SK-N-SH treated with all-trans-retinoic acid at 6 μM for 48 hours (cell line): ENCODE measurements around the gene CARD14.

Source experiments
- ATAC-seq: fragments of 200-7000 bp; cut with Tn5 transposase; 3 replicates; pipeline ENCODE4 v1.9.1; 2020; ENCODE audit warnings: mild to moderate bottlenecking, moderate library complexity
- ARNTL ChIP-seq: fragments of 450-650 bp; formaldehyde crosslinking; IDR thresholded peaks from 2 replicates; pipeline ENCODE4 v1.5.0; 2020; ENCODE audit warnings: low read depth, mild to moderate bottlenecking, moderate library complexity, borderline replicate concordance
- BACH2 ChIP-seq: fragments of 250-450 bp; sonication (Bioruptor Pico); IDR thresholded peaks from 2 replicates; pipeline ENCODE4 v1.9.0; 2021; ENCODE audit warnings: mild to moderate bottlenecking, borderline replicate concordance
- CSDC2 ChIP-seq: fragments of 250-450 bp; sonication (Bioruptor Pico); IDR thresholded peaks from 2 replicates; pipeline ENCODE4 v1.5.0; 2020; ENCODE audit warnings: mild to moderate bottlenecking, moderate library complexity
- ESRRG ChIP-seq: fragments of 250-450 bp; sonication (Bioruptor Pico); IDR thresholded peaks from 2 replicates; pipeline ENCODE4 v1.6.1; 2021; ENCODE audit warnings: mild to moderate bottlenecking
- GLIS3 ChIP-seq: fragments of 250-450 bp; sonication (Bioruptor Pico); IDR thresholded peaks from 2 replicates; pipeline ENCODE4 v1.5.0; 2020; ENCODE audit warnings: mild to moderate bottlenecking, moderate library complexity
- ISL1 ChIP-seq: fragments of 250-450 bp; sonication (Bioruptor Pico); IDR thresholded peaks from 2 replicates; pipeline ENCODE4 v2.1.2; 2022; ENCODE audit warnings: mild to moderate bottlenecking, moderate library complexity
- OSR1 ChIP-seq: fragments of 250-450 bp; sonication (Bioruptor Pico); IDR thresholded peaks from 2 replicates; pipeline ENCODE4 v1.8.0; 2022; ENCODE audit warnings: moderate library complexity, mild to moderate bottlenecking, inconsistent platforms
- PPARA ChIP-seq: fragments of 250-450 bp; sonication (Bioruptor Pico); IDR thresholded peaks from 2 replicates; pipeline ENCODE4 v1.5.0; 2020; ENCODE audit warnings: mild to moderate bottlenecking, borderline replicate concordance
- RARB ChIP-seq: fragments of 250-450 bp; sonication (Bioruptor Pico); IDR thresholded peaks from 2 replicates; pipeline ENCODE4 v1.8.0; 2021; ENCODE audit warnings: mild to moderate bottlenecking, moderate library complexity
- SNAI2 ChIP-seq: fragments of 250-450 bp; sonication (Bioruptor Pico); IDR thresholded peaks from 2 replicates; pipeline ENCODE4 v1.5.0; 2020; ENCODE audit warnings: mild to moderate bottlenecking, moderate library complexity
- TCF4 ChIP-seq: fragments of 250-450 bp; sonication (Bioruptor Pico); IDR thresholded peaks from 2 replicates; pipeline ENCODE4 v1.8.0; 2021; ENCODE audit warnings: mild to moderate bottlenecking, moderate library complexity, borderline replicate concordance
- TOX ChIP-seq: fragments of 250-450 bp; sonication (Bioruptor Pico); IDR thresholded peaks from 2 replicates; pipeline ENCODE4 v1.8.0; 2021; ENCODE audit warnings: mild to moderate bottlenecking, moderate library complexity, borderline replicate concordance
- ZFP3 ChIP-seq: fragments of 250-450 bp; sonication (Bioruptor Pico); IDR thresholded peaks from 2 replicates; pipeline ENCODE4 v1.5.0; 2020; ENCODE audit warnings: mild to moderate bottlenecking, moderate library complexity
- ZFP30 ChIP-seq: fragments of 450-650 bp; formaldehyde crosslinking; IDR thresholded peaks from 2 replicates; pipeline ENCODE4 v1.5.0; 2022; ENCODE audit warnings: mild to moderate bottlenecking, moderate library complexity
- ZNF565 ChIP-seq: fragments of 450-650 bp; formaldehyde crosslinking; conservative IDR thresholded peaks from 2 replicates; pipeline ENCODE4 v1.5.0; 2020; ENCODE audit warnings: low read depth, mild to moderate bottlenecking, moderate library complexity
- ZNF70 ChIP-seq: fragments of 450-650 bp; formaldehyde crosslinking; IDR thresholded peaks from 2 replicates; pipeline ENCODE4 v1.5.0; 2020; ENCODE audit warnings: mild to moderate bottlenecking, moderate library complexity
- ZNF8 ChIP-seq: fragments of 450-650 bp; formaldehyde crosslinking; IDR thresholded peaks from 2 replicates; pipeline ENCODE4 v1.5.0; 2020; ENCODE audit warnings: mild to moderate bottlenecking, moderate library complexity
- TF ChIP-seq, protein P1 (sequence below): fragments of 250-450 bp; sonication (Bioruptor Pico); IDR thresholded peaks from 2 replicates; pipeline ENCODE4 v1.8.0; 2021; ENCODE audit warnings: low read depth, mild to moderate bottlenecking, moderate library complexity, borderline replicate concordance
- TF ChIP-seq, protein P2 (sequence below): fragments of 250-450 bp; sonication (Bioruptor Pico); IDR thresholded peaks from 2 replicates; pipeline ENCODE4 v1.5.0; 2020; ENCODE audit warnings: mild to moderate bottlenecking, moderate library complexity
- TF ChIP-seq, protein P3 (sequence below): fragments of 250-450 bp; sonication (Bioruptor Pico); IDR thresholded peaks from 2 replicates; pipeline ENCODE4 v1.5.1; 2021; ENCODE audit warnings: mild to moderate bottlenecking, moderate library complexity
- TF ChIP-seq, protein P4 (sequence below): fragments of 250-450 bp; sonication (Bioruptor Pico); IDR thresholded peaks from 2 replicates; pipeline ENCODE4 v1.8.0; 2020; ENCODE audit warnings: mild to moderate bottlenecking, moderate library complexity, borderline replicate concordance
- TF ChIP-seq, protein P5 (sequence below): fragments of 250-450 bp; sonication (Bioruptor Pico); IDR thresholded peaks from 2 replicates; pipeline ENCODE4 v1.5.1; 2020; ENCODE audit warnings: low read depth, mild to moderate bottlenecking, moderate library complexity

CARD14 gene

DNA sequence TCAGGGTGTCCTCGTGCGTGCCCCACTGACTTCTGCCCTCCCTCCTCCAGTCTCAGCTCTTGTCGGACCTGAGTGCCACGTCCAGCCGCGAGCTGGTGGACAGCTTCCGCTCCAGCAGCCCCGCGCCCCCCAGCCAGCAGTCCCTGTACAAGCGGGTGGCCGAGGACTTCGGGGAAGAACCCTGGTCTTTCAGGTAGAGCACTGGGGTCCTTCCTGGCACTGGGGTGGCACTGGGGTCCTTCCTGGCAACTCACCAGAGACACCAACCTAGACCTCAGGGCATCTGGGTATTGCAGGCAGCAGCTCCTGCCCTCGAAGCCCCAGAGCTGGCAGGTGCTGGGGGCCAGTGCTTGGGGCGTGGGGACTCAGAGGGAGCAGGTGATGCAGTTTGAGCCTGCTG is 25.3 kb downstream of the CARD14 start:
- TF ChIP-seq CSDC2 (CRISPR knock-in tag) (no peak), ZNF565 (CRISPR knock-in tag) (no peak), RARB (CRISPR knock-in tag) (no peak), TOX (CRISPR knock-in tag) (no peak), PPARA (CRISPR knock-in tag) (no peak), ZFP3 (no peak), ESRRG (CRISPR knock-in tag) (no peak), ARNTL (CRISPR knock-in tag) (no peak), ZNF70 (CRISPR knock-in tag) (no peak), ISL1 (CRISPR knock-in tag) (no peak), ZFP30 (no peak), SNAI2 (CRISPR knock-in tag) (no peak), OSR1 (no peak), ZNF8 (no peak), BACH2 (CRISPR knock-in tag) (no peak)
- TF ChIP-seq, protein P1, sequence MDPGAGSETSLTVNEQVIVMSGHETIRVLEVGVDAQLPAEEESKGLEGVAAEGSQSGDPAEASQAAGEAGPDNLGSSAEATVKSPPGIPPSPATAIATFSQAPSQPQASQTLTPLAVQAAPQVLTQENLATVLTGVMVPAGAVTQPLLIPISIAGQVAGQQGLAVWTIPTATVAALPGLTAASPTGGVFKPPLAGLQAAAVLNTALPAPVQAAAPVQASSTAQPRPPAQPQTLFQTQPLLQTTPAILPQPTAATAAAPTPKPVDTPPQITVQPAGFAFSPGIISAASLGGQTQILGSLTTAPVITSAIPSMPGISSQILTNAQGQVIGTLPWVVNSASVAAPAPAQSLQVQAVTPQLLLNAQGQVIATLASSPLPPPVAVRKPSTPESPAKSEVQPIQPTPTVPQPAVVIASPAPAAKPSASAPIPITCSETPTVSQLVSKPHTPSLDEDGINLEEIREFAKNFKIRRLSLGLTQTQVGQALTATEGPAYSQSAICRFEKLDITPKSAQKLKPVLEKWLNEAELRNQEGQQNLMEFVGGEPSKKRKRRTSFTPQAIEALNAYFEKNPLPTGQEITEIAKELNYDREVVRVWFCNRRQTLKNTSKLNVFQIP (CRISPR knock-in tag) = no peak
- TF ChIP-seq, protein P2, sequence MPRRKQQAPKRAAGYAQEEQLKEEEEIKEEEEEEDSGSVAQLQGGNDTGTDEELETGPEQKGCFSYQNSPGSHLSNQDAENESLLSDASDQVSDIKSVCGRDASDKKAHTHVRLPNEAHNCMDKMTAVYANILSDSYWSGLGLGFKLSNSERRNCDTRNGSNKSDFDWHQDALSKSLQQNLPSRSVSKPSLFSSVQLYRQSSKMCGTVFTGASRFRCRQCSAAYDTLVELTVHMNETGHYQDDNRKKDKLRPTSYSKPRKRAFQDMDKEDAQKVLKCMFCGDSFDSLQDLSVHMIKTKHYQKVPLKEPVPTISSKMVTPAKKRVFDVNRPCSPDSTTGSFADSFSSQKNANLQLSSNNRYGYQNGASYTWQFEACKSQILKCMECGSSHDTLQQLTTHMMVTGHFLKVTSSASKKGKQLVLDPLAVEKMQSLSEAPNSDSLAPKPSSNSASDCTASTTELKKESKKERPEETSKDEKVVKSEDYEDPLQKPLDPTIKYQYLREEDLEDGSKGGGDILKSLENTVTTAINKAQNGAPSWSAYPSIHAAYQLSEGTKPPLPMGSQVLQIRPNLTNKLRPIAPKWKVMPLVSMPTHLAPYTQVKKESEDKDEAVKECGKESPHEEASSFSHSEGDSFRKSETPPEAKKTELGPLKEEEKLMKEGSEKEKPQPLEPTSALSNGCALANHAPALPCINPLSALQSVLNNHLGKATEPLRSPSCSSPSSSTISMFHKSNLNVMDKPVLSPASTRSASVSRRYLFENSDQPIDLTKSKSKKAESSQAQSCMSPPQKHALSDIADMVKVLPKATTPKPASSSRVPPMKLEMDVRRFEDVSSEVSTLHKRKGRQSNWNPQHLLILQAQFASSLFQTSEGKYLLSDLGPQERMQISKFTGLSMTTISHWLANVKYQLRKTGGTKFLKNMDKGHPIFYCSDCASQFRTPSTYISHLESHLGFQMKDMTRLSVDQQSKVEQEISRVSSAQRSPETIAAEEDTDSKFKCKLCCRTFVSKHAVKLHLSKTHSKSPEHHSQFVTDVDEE (CRISPR knock-in tag) = no peak
- TF ChIP-seq, protein P3, sequence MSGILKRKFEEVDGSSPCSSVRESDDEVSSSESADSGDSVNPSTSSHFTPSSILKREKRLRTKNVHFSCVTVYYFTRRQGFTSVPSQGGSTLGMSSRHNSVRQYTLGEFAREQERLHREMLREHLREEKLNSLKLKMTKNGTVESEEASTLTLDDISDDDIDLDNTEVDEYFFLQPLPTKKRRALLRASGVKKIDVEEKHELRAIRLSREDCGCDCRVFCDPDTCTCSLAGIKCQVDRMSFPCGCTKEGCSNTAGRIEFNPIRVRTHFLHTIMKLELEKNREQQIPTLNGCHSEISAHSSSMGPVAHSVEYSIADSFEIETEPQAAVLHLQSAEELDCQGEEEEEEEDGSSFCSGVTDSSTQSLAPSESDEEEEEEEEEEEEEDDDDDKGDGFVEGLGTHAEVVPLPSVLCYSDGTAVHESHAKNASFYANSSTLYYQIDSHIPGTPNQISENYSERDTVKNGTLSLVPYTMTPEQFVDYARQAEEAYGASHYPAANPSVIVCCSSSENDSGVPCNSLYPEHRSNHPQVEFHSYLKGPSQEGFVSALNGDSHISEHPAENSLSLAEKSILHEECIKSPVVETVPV (CRISPR knock-in tag) = no peak
- TF ChIP-seq, protein P4, sequence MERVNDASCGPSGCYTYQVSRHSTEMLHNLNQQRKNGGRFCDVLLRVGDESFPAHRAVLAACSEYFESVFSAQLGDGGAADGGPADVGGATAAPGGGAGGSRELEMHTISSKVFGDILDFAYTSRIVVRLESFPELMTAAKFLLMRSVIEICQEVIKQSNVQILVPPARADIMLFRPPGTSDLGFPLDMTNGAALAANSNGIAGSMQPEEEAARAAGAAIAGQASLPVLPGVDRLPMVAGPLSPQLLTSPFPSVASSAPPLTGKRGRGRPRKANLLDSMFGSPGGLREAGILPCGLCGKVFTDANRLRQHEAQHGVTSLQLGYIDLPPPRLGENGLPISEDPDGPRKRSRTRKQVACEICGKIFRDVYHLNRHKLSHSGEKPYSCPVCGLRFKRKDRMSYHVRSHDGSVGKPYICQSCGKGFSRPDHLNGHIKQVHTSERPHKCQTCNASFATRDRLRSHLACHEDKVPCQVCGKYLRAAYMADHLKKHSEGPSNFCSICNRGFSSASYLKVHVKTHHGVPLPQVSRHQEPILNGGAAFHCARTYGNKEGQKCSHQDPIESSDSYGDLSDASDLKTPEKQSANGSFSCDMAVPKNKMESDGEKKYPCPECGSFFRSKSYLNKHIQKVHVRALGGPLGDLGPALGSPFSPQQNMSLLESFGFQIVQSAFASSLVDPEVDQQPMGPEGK = no peak
- ATAC-seq = no peak

DNA sequence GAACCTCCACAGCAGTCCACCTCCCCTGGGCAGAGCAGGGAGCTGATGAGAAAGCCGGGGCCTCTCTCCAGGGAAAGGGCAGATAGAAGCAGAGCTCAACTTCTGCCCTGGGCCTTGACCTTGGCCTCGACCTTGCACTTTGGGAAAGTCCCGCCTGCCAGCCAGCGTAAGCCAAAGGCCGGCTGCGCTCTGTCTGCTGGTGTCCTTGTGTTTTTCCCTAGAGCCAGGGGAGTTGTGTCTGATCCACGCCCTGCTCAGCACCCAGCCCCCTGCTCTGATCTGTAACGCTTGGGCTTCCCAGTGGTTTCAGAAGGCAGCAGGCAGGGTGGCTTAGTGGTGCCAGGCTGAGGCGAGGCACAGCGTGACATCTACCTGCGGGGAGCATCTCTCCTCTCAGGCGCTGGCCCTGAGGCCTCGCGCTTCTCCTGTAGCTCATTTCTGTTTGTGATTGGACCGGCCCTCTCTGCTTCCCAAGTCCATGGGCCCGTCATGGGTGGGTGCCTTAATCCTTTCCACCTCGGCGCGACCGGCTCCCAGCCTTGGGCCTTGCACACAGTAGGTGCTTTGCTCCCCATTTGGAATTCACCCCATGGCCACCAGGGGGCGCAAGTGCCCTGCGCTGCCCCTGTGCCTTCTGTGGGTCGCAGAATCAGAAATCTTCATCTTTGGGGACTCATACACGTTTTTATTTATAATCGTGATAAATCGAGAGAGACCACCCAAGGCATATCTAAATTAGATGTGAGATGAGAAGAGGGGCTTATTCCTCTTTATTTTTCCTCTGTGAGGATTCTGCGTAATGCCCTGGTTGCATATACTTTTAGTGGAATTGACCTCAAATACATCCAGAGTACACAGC is 26.1 kb downstream of the CARD14 start:
- ATAC-seq = no peak
- TF ChIP-seq, protein P2 (CRISPR knock-in tag) = no peak
- no peak for TF ChIP-seq GLIS3 (CRISPR knock-in tag)
- TF ChIP-seq ARNTL (CRISPR knock-in tag) = no peak
- no peak for TF ChIP-seq CSDC2 (CRISPR knock-in tag)
- no peak for TF ChIP-seq SNAI2 (CRISPR knock-in tag)
- TF ChIP-seq TCF4 = no peak
- TF ChIP-seq PPARA (CRISPR knock-in tag) = no peak
- TF ChIP-seq ISL1 (CRISPR knock-in tag) = no peak
- no peak for TF ChIP-seq ZNF8
- TF ChIP-seq, protein P1 (CRISPR knock-in tag) = no peak
- no peak for TF ChIP-seq BACH2 (CRISPR knock-in tag)
- TF ChIP-seq, protein P4 = no peak
- TF ChIP-seq, protein P5, sequence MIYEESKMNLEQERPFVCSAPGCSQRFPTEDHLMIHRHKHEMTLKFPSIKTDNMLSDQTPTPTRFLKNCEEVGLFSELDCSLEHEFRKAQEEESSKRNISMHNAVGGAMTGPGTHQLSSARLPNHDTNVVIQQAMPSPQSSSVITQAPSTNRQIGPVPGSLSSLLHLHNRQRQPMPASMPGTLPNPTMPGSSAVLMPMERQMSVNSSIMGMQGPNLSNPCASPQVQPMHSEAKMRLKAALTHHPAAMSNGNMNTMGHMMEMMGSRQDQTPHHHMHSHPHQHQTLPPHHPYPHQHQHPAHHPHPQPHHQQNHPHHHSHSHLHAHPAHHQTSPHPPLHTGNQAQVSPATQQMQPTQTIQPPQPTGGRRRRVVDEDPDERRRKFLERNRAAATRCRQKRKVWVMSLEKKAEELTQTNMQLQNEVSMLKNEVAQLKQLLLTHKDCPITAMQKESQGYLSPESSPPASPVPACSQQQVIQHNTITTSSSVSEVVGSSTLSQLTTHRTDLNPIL (CRISPR knock-in tag) = no peak
- no peak for TF ChIP-seq RARB (CRISPR knock-in tag)
- no peak for TF ChIP-seq ZNF70 (CRISPR knock-in tag)
